ENCODE data around the gene KLF9. TPM values are rescaled to one million over a fixed set of nuclear protein-coding genes. Genes with fewer than 3 reads are reported as not detected.
A peak's percentile ranks its signal among the peaks of the same experiment; 100 is the strongest.

Gene KLF9
- total and polyA plus RNA-seq, 9 of the 15 experiments (the other 6 are each of a cell fraction or from before 2014, with no cell fraction given), result 3.3 to 11.9 (median 6.9) TPM

GRCh38 chr9:70413799-70414775 is at the start of gene KLF9 (continued):
- TF ChIP-seq ZBTB40 (IDR thresholded peaks at IDR 0.05) (no peak), ZBTB40 (CRISPR knock-in tag; IDR thresholded peaks at IDR 0.05) (peak; percentile 74), ARHGAP35 (IDR thresholded peaks at IDR 0.05; ENCODE audit: partially characterized antibody) (no peak), ZNF24 (IDR thresholded peaks at IDR 0.05) (no peak), JUN (IDR thresholded peaks at IDR 0.05; ENCODE audit: borderline replicate concordance, low read depth, low read length) (no peak), JUN (CRISPR knock-in tag; IDR thresholded peaks at IDR 0.05; ENCODE audit: borderline replicate concordance) (0 out of 2 replicates have a peak, but pooled peaks have one; percentile 75), RNF2 (IDR thresholded peaks at IDR 0.05) (peak; percentile 80), E2F3 (CRISPR knock-in tag; IDR thresholded peaks at IDR 0.05) (no peak)
- TF ChIP-seq, protein P1, sequence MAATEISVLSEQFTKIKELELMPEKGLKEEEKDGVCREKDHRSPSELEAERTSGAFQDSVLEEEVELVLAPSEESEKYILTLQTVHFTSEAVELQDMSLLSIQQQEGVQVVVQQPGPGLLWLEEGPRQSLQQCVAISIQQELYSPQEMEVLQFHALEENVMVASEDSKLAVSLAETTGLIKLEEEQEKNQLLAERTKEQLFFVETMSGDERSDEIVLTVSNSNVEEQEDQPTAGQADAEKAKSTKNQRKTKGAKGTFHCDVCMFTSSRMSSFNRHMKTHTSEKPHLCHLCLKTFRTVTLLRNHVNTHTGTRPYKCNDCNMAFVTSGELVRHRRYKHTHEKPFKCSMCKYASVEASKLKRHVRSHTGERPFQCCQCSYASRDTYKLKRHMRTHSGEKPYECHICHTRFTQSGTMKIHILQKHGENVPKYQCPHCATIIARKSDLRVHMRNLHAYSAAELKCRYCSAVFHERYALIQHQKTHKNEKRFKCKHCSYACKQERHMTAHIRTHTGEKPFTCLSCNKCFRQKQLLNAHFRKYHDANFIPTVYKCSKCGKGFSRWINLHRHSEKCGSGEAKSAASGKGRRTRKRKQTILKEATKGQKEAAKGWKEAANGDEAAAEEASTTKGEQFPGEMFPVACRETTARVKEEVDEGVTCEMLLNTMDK (IDR thresholded peaks at IDR 0.05; ENCODE audit: borderline replicate concordance, insufficient read depth, low read depth, low read length, poor library complexity, severe bottlenecking), result no peak
- TF ChIP-seq, protein P2, sequence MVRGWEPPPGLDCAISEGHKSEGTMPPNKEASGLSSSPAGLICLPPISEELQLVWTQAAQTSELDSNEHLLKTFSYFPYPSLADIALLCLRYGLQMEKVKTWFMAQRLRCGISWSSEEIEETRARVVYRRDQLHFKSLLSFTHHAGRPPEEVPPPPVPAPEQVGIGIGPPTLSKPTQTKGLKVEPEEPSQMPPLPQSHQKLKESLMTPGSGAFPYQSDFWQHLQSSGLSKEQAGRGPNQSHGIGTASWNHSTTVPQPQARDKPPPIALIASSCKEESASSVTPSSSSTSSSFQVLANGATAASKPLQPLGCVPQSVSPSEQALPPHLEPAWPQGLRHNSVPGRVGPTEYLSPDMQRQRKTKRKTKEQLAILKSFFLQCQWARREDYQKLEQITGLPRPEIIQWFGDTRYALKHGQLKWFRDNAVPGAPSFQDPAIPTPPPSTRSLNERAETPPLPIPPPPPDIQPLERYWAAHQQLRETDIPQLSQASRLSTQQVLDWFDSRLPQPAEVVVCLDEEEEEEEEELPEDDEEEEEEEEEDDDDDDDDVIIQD (CRISPR knock-in tag; IDR thresholded peaks at IDR 0.05), result no peak
- TF ChIP-seq, protein P3, sequence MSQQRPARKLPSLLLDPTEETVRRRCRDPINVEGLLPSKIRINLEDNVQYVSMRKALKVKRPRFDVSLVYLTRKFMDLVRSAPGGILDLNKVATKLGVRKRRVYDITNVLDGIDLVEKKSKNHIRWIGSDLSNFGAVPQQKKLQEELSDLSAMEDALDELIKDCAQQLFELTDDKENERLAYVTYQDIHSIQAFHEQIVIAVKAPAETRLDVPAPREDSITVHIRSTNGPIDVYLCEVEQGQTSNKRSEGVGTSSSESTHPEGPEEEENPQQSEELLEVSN (IDR thresholded peaks at IDR 0.05; ENCODE audit: borderline replicate concordance in 1 of 2, extremely low read depth in 1 of 2, insufficient read depth in 1 of 2, insufficient read length in 1 of 2, low read depth in 1 of 2, low read length in 1 of 2, poor library complexity in 1 of 2, severe bottlenecking in 1 of 2), result peak; percentile 87 to 95
